ENCODE results near the gene KRTCAP2.

GRCh38 chr1:155121249-155121648 is 51.9 kb downstream of the KRTCAP2 start:
- TF ChIP-seq CTCF (IDR thresholded peaks at IDR 0.05; ENCODE audit: insufficient read depth, low read length): no peak
- no peak for TF ChIP-seq REST (IDR thresholded peaks at IDR 0.05; ENCODE audit: insufficient replicate concordance, low read depth)
- TF ChIP-seq POLR2AphosphoS5 (IDR thresholded peaks at IDR 0.05; ENCODE audit: low read depth): no peak
- TF ChIP-seq SPI1 (IDR thresholded peaks at IDR 0.05; ENCODE audit: borderline replicate concordance, low read depth): no peak

Data from HL-60 (cell line).